SK-N-MC (cell line): Measurements from ENCODE around the gene ATXN1.

Source experiments
- EZH2 ChIP-seq: fragments of 200-600 bp; sonication (generic); IDR thresholded peaks from one replicate; pipeline ENCODE4 v1.6.1; 2017; ENCODE audit warnings: antibody characterized with exemption
- FOXP2 ChIP-seq: optimal IDR thresholded peaks from 2 replicates; pipeline ENCODE3; 2011; ENCODE audit warnings: mild to moderate bottlenecking, moderate library complexity; ENCODE audit not compliant: insufficient read depth; ENCODE audit errors: extremely low read length, control extremely low read depth
- POLR2AphosphoS5 ChIP-seq: IDR thresholded peaks from 2 replicates; pipeline ENCODE4 v1.6.1; 2012; ENCODE audit warnings: mild to moderate bottlenecking, low read depth, low read length, borderline replicate concordance

- TF ChIP-seq EZH2 (no peak), POLR2AphosphoS5 (no peak), FOXP2 (no peak)
These were observed 387.2 kb downstream of the ATXN1 start for GRCh38 chr6:16374016-16374415.
